ENCODE measurements around the gene AKIRIN2. TPM values are rescaled to one million over a fixed set of nuclear protein-coding genes. Genes with fewer than 3 reads are reported as not detected.

AKIRIN2 gene
- total and polyA plus RNA-seq, 2 experiments from 2014 or later: 24.2 to 49.6 TPM

- no peak for DNase-seq (ENCODE audit: low spot score)
- TF ChIP-seq EZH2phosphoT487 (IDR thresholded peaks at IDR 0.05; ENCODE audit: low read depth, severe bottlenecking, unreplicated experiment) (no peak), EZH2 (IDR thresholded peaks at IDR 0.05; ENCODE audit: borderline replicate concordance) (no peak)
- TF ChIP-seq, protein P1, sequence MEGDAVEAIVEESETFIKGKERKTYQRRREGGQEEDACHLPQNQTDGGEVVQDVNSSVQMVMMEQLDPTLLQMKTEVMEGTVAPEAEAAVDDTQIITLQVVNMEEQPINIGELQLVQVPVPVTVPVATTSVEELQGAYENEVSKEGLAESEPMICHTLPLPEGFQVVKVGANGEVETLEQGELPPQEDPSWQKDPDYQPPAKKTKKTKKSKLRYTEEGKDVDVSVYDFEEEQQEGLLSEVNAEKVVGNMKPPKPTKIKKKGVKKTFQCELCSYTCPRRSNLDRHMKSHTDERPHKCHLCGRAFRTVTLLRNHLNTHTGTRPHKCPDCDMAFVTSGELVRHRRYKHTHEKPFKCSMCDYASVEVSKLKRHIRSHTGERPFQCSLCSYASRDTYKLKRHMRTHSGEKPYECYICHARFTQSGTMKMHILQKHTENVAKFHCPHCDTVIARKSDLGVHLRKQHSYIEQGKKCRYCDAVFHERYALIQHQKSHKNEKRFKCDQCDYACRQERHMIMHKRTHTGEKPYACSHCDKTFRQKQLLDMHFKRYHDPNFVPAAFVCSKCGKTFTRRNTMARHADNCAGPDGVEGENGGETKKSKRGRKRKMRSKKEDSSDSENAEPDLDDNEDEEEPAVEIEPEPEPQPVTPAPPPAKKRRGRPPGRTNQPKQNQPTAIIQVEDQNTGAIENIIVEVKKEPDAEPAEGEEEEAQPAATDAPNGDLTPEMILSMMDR (IDR thresholded peaks at IDR 0.05; ENCODE audit: poor library complexity): no peak
- Histone ChIP-seq H3K4me2 (no peak overlapping the region), H3K36me3 (replicated peaks; ENCODE audit: insufficient read depth, low read depth) (no peaks in the 10 kb centered on the region), H3K27ac (peak overlapping the region; percentile 60), H3K27me3 (no peaks in the 10 kb centered on the region), H3K9me2 (replicated peaks; ENCODE audit: insufficient read depth) (no peaks in the 10 kb centered on the region), H3K4me1 (ENCODE audit: insufficient read depth) (peaks cover 8% of the 10 kb centered on the region), H4K20me1 (ENCODE audit: insufficient read depth, poor library complexity, severe bottlenecking) (no peaks in the 10 kb centered on the region), H3K9me3 (ENCODE audit: low read depth) (no peaks in the 10 kb centered on the region), H3K4me3 (no peak overlapping the region), H2AFZ (no peak overlapping the region), H3K79me2 (no peaks in the 10 kb centered on the region)
Measured at GRCh38 chr6:87660226-87660911, 41.7 kb downstream of the AKIRIN2 start.

- H3K4me3 ChIP-seq: no peak overlapping the region
- no peak overlapping the region for H3K27ac ChIP-seq
- H3K36me3 ChIP-seq (replicated peaks; ENCODE audit: insufficient read depth, low read depth): no peaks in the 10 kb centered on the region
- H4K20me1 ChIP-seq (ENCODE audit: insufficient read depth, poor library complexity, severe bottlenecking): no peaks in the 10 kb centered on the region
- H3K9me3 ChIP-seq (ENCODE audit: low read depth): no peaks in the 10 kb centered on the region
- no peaks in the 10 kb centered on the region for H3K79me2 ChIP-seq
- H3K27me3 ChIP-seq: no peaks in the 10 kb centered on the region
- H3K4me2 ChIP-seq: no peak overlapping the region
- TF ChIP-seq, protein P1 (IDR thresholded peaks at IDR 0.05; ENCODE audit: poor library complexity): no peak
- TF ChIP-seq EZH2phosphoT487 (IDR thresholded peaks at IDR 0.05; ENCODE audit: low read depth, severe bottlenecking, unreplicated experiment): no peak
- TF ChIP-seq EZH2 (IDR thresholded peaks at IDR 0.05; ENCODE audit: borderline replicate concordance): no peak
- peaks cover under 1% of the 10 kb centered on the region for H3K4me1 ChIP-seq (ENCODE audit: insufficient read depth)
- H2AFZ ChIP-seq: no peak overlapping the region
- peak; percentile 11 for DNase-seq (ENCODE audit: low spot score)
- no peaks in the 10 kb centered on the region for H3K9me2 ChIP-seq (replicated peaks; ENCODE audit: insufficient read depth)
Measured at GRCh38 chr6:87658516-87658915, 43.5 kb downstream of the AKIRIN2 start.

DNA sequence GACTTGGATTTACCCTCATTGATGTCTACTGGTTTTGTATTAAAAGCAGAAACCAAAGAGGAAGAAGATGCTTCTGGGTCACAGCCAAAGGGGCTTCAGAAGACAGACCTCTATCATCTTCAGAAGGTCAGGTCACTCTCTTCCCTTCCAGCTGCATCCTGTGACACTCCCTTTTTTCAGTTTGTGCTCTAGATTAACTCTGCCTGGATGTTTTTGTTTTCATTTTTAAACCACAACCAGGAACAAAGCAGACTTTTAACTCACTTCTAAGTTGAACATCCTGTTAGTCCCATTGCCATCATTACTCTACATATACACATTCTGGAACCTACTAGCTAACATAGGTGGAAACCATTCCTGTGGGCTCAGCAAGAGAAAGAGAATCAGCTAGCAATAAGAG lies 45.2 kb downstream of the AKIRIN2 start:
- Histone ChIP-seq H2AFZ (no peak overlapping the region), H3K4me1 (ENCODE audit: insufficient read depth) (no peaks in the 10 kb centered on the region), H3K27me3 (no peaks in the 10 kb centered on the region), H3K36me3 (replicated peaks; ENCODE audit: insufficient read depth, low read depth) (no peaks in the 10 kb centered on the region), H3K9me2 (replicated peaks; ENCODE audit: insufficient read depth) (no peaks in the 10 kb centered on the region), H3K79me2 (no peaks in the 10 kb centered on the region), H4K20me1 (ENCODE audit: insufficient read depth, poor library complexity, severe bottlenecking) (no peaks in the 10 kb centered on the region), H3K4me2 (no peak overlapping the region), H3K27ac (no peak overlapping the region), H3K9me3 (ENCODE audit: low read depth) (no peaks in the 10 kb centered on the region), H3K4me3 (no peak overlapping the region)
- DNase-seq (ENCODE audit: low spot score): no peak
- TF ChIP-seq EZH2 (IDR thresholded peaks at IDR 0.05; ENCODE audit: borderline replicate concordance) (no peak), EZH2phosphoT487 (IDR thresholded peaks at IDR 0.05; ENCODE audit: low read depth, severe bottlenecking, unreplicated experiment) (no peak)
- TF ChIP-seq, protein P1 (IDR thresholded peaks at IDR 0.05; ENCODE audit: poor library complexity): no peak

- Histone ChIP-seq H3K9me2 (replicated peaks; ENCODE audit: insufficient read depth) (no peaks in the 10 kb centered on the region), H3K36me3 (replicated peaks; ENCODE audit: insufficient read depth, low read depth) (no peaks in the 10 kb centered on the region), H2AFZ (no peak overlapping the region), H4K20me1 (ENCODE audit: insufficient read depth, poor library complexity, severe bottlenecking) (no peaks in the 10 kb centered on the region), H3K4me3 (no peak overlapping the region), H3K4me1 (ENCODE audit: insufficient read depth) (no peaks in the 10 kb centered on the region), H3K79me2 (no peaks in the 10 kb centered on the region), H3K4me2 (no peak overlapping the region), H3K9me3 (ENCODE audit: low read depth) (no peaks in the 10 kb centered on the region), H3K27me3 (no peaks in the 10 kb centered on the region), H3K27ac (no peak overlapping the region)
- TF ChIP-seq, protein P1 (IDR thresholded peaks at IDR 0.05; ENCODE audit: poor library complexity): no peak
- TF ChIP-seq EZH2 (IDR thresholded peaks at IDR 0.05; ENCODE audit: borderline replicate concordance): no peak
- TF ChIP-seq EZH2phosphoT487 (IDR thresholded peaks at IDR 0.05; ENCODE audit: low read depth, severe bottlenecking, unreplicated experiment): no peak
- DNase-seq (ENCODE audit: low spot score): no peak
Measured at GRCh38 chr6:87655824-87656223, 46.2 kb downstream of the AKIRIN2 start.
